Measurements from ENCODE around the gene FRMD4B.

FRMD4B gene

DNA sequence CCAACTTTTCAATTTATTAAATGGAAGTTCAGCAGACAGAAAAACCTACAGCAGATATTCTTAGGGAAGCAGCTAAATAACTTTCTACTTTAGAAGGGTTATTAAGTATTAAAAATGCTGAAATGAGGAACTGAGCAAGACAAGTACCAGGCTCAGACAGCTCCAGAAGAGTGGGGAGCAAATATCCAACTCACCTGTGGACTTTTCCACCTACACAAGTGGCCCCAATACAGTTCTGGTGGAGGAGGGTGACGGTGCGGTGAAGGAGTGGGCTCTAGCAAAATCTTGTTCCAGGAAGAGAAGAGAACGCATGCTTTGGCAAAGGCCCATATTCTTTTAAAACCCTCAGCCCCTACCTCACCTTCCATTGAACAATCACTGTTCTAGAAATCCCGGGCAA, 133.7 kb downstream of the FRMD4B start:
- Histone ChIP-seq H3K9me3 (replicated peaks; ENCODE audit: low read length) (no peaks in the 10 kb centered on the region), H3K27me3 (ENCODE audit: control insufficient read depth, insufficient read depth, low read length) (peaks cover 14% of the 10 kb centered on the region), H3K4me2 (ENCODE audit: low read length) (no peak overlapping the region), H3K4me1 (ENCODE audit: control insufficient read depth, insufficient read depth, low read length) (no peaks in the 10 kb centered on the region), H3K9ac (ENCODE audit: low read depth, low read length) (no peak overlapping the region), H3K36me3 (ENCODE audit: insufficient read depth, low read length) (no peaks in the 10 kb centered on the region), H3K4me3 (ENCODE audit: low read length) (no peak overlapping the region)

DNA sequence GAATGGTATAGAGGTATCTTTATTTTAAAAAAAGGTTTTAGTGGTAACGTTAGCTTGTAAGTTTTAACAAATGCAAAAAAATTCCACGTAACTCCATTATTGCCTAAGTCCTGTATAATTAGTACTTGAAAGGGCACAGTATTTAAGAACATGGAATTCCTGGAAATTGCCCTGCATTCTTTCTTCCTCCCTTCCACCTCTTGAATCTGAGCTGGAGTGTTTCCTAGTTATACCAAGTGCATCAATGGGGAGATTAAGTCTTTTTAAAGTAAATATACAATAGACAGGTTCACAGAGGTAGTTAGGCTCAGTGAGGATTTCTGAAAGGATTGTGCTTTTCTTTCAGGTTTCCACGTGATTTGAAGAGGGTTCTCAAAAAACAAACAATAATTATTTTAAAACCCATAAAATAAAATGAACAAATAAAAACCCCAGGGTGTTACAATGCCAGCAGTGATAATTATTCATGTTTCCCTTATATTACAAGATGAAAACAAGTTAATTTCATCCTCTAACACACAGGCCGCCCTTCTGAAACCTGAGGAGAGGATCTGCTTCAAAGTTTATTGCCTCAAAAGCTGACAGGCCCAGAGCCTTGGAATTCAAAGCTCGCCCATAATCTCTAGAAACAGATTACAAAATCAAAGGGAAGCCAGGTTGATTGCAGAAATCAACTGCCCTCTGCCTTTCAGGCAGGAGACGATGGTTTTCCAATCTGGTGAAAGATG, 134.6 kb downstream of the FRMD4B start:
- no peak overlapping the region for H3K9ac ChIP-seq (ENCODE audit: low read depth, low read length)
- no peak overlapping the region for H3K4me3 ChIP-seq (ENCODE audit: low read length)
- H3K9me3 ChIP-seq (replicated peaks; ENCODE audit: low read length) = no peaks in the 10 kb centered on the region
- H3K27me3 ChIP-seq (ENCODE audit: control insufficient read depth, insufficient read depth, low read length) = peaks cover 19% of the 10 kb centered on the region
- H3K4me2 ChIP-seq (ENCODE audit: low read length) = no peak overlapping the region
- no peaks in the 10 kb centered on the region for H3K36me3 ChIP-seq (ENCODE audit: insufficient read depth, low read length)
- H3K4me1 ChIP-seq (ENCODE audit: control insufficient read depth, insufficient read depth, low read length) = no peaks in the 10 kb centered on the region

DNA sequence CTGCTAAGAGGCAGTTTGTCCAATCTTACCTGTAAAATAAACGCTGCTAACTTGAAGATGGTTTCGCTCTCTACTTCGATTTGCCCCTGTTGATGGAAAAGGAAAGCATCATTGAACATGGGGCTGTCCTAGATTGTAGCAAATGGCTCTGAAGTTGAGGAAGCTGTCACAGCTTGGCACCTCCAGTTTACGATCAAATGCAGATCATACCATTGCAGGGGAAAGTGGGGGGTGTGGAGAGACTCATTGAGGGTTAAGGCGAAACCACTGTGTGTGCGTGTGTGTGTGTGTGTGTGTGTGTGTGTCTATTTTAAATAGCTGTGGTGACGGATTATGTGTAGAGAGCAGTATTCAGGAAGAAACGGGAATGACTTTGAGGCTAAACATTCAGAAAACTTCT, 135.9 kb downstream of the FRMD4B start:
- Histone ChIP-seq H3K4me1 (ENCODE audit: control insufficient read depth, insufficient read depth, low read length) (no peaks in the 10 kb centered on the region), H3K36me3 (ENCODE audit: insufficient read depth, low read length) (no peaks in the 10 kb centered on the region), H3K9ac (ENCODE audit: low read depth, low read length) (no peak overlapping the region), H3K27me3 (ENCODE audit: control insufficient read depth, insufficient read depth, low read length) (peaks cover 19% of the 10 kb centered on the region), H3K9me3 (replicated peaks; ENCODE audit: low read length) (no peaks in the 10 kb centered on the region), H3K4me2 (ENCODE audit: low read length) (no peak overlapping the region), H3K4me3 (ENCODE audit: low read length) (no peak overlapping the region)

DNA sequence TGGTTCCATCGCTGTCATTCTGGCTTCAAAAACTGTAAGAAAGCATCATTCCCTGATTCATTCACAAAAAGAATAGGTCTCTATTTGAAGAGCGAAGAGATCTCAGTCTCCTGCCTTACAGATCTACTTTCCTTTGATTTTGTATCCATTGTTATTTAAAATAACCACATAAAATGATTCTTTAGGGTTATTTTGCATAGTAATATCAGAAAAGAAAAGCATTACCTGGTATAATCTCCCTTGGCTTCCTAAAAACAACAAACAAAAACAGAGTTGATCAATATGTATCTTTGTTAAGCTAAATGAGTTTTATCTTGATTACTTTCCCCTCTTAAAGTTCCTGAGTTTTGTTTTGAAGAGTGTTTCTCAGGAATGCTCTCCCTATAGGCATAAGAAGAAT, 136.9 kb downstream of the FRMD4B start:
- peaks cover 14% of the 10 kb centered on the region for H3K27me3 ChIP-seq (ENCODE audit: control insufficient read depth, insufficient read depth, low read length)
- no peak overlapping the region for H3K9ac ChIP-seq (ENCODE audit: low read depth, low read length)
- no peaks in the 10 kb centered on the region for H3K4me1 ChIP-seq (ENCODE audit: control insufficient read depth, insufficient read depth, low read length)
- H3K4me3 ChIP-seq (ENCODE audit: low read length) = no peak overlapping the region
- H3K36me3 ChIP-seq (ENCODE audit: insufficient read depth, low read length) = no peaks in the 10 kb centered on the region
- no peak overlapping the region for H3K4me2 ChIP-seq (ENCODE audit: low read length)
- no peaks in the 10 kb centered on the region for H3K9me3 ChIP-seq (replicated peaks; ENCODE audit: low read length)

DNA sequence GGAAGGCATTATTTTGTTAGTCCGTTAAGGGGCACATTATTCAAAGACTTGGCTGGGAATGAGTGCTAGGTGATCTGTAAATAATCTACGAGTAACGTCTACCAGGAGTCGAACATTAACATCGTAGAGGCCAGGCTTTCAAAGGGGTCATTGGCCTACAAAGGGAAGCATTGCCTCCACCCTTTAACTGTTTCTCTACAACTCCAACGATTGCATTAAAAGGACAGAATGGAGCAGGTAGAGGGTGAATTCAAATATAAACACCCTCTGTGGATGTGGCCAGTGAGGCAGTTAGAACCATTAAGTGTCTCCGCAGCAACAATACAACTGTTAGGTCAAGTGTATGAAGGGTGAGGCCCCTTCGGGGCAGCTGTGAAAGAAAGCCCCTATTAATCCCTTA, 137.5 kb downstream of the FRMD4B start:
- no peak overlapping the region for H3K4me2 ChIP-seq (ENCODE audit: low read length)
- no peaks in the 10 kb centered on the region for H3K36me3 ChIP-seq (ENCODE audit: insufficient read depth, low read length)
- no peak overlapping the region for H3K9ac ChIP-seq (ENCODE audit: low read depth, low read length)
- H3K4me1 ChIP-seq (ENCODE audit: control insufficient read depth, insufficient read depth, low read length) = no peaks in the 10 kb centered on the region
- H3K9me3 ChIP-seq (replicated peaks; ENCODE audit: low read length) = no peaks in the 10 kb centered on the region
- no peak overlapping the region for H3K4me3 ChIP-seq (ENCODE audit: low read length)
- peaks cover 14% of the 10 kb centered on the region for H3K27me3 ChIP-seq (ENCODE audit: control insufficient read depth, insufficient read depth, low read length)

DNA sequence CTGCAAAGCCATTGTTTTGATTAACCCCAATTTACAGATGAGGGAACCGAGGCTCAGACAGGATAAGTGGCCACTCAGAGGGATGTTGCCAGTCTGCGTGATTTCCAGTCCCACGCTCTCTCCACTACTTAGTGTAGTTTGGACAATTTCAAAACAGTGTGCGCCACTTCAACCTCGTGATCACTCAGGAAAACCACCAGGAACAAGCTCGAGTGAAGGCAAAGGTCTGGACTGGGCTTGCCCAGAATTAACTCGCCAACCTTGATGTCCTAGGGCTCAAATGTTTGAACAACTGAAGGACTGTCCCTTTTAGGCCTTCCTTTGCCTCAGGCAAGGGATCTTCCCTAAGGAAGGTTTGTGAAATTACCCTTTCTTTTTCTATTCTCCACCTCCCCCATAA, 139.3 kb downstream of the FRMD4B start:
- H3K4me3 ChIP-seq (ENCODE audit: low read length) = no peak overlapping the region
- H3K36me3 ChIP-seq (ENCODE audit: insufficient read depth, low read length) = no peaks in the 10 kb centered on the region
- H3K9me3 ChIP-seq (replicated peaks; ENCODE audit: low read length) = no peaks in the 10 kb centered on the region
- H3K27me3 ChIP-seq (ENCODE audit: control insufficient read depth, insufficient read depth, low read length) = peaks cover 14% of the 10 kb centered on the region
- no peak overlapping the region for H3K4me2 ChIP-seq (ENCODE audit: low read length)
- no peak overlapping the region for H3K9ac ChIP-seq (ENCODE audit: low read depth, low read length)
- peaks cover 12% of the 10 kb centered on the region for H3K4me1 ChIP-seq (ENCODE audit: control insufficient read depth, insufficient read depth, low read length)

DNA sequence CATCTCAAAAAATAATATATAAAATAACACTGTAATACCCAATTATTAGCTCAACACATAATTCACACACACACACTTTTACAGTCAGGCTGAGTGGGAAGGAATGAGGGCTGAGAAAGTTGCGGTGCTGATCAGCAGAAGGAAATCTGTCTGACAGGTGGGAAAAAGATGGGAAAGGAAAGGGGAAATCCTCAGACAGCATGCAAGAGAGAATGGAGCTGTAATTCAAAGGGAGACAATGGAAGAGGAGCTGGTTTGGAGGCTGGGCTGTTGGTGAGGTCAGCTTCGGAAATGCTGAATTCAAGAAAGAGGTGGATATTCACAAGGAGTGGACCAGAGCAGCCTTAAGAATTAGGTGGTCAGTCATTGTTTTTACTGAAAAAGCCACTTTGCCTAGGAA, 141.8 kb downstream of the FRMD4B start:
- Histone ChIP-seq H3K4me3 (ENCODE audit: low read length) (no peak overlapping the region), H3K4me1 (ENCODE audit: control insufficient read depth, insufficient read depth, low read length) (peaks cover 12% of the 10 kb centered on the region), H3K9ac (ENCODE audit: low read depth, low read length) (no peak overlapping the region), H3K36me3 (ENCODE audit: insufficient read depth, low read length) (no peaks in the 10 kb centered on the region), H3K4me2 (ENCODE audit: low read length) (no peak overlapping the region), H3K9me3 (replicated peaks; ENCODE audit: low read length) (no peaks in the 10 kb centered on the region), H3K27me3 (ENCODE audit: control insufficient read depth, insufficient read depth, low read length) (peaks cover 5% of the 10 kb centered on the region)

DNA sequence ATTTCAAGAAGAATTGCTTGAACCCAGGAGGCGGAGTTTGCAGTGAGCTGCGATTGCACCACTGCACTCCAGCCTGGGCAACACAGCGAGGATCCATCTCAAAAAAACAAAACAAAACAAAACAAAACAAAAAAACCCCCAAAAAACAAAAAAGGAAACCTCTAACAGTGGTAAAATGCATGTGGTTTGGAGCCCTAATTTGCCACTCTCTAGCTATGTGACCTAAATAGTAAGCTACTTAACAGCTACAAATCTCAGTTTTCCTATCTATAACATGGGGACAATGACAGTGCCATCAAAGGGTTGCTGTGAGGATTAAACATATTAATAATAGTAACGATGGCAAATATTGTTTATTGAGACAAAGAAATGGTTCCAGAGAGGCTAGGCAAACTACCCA, 144.1 kb downstream of the FRMD4B start:
- Histone ChIP-seq H3K4me2 (ENCODE audit: low read length) (no peak overlapping the region), H3K4me1 (ENCODE audit: control insufficient read depth, insufficient read depth, low read length) (peaks cover 12% of the 10 kb centered on the region), H3K36me3 (ENCODE audit: insufficient read depth, low read length) (no peaks in the 10 kb centered on the region), H3K27me3 (ENCODE audit: control insufficient read depth, insufficient read depth, low read length) (peaks cover 4% of the 10 kb centered on the region), H3K9me3 (replicated peaks; ENCODE audit: low read length) (no peaks in the 10 kb centered on the region), H3K9ac (ENCODE audit: low read depth, low read length) (no peak overlapping the region), H3K4me3 (ENCODE audit: low read length) (no peak overlapping the region)

DNA sequence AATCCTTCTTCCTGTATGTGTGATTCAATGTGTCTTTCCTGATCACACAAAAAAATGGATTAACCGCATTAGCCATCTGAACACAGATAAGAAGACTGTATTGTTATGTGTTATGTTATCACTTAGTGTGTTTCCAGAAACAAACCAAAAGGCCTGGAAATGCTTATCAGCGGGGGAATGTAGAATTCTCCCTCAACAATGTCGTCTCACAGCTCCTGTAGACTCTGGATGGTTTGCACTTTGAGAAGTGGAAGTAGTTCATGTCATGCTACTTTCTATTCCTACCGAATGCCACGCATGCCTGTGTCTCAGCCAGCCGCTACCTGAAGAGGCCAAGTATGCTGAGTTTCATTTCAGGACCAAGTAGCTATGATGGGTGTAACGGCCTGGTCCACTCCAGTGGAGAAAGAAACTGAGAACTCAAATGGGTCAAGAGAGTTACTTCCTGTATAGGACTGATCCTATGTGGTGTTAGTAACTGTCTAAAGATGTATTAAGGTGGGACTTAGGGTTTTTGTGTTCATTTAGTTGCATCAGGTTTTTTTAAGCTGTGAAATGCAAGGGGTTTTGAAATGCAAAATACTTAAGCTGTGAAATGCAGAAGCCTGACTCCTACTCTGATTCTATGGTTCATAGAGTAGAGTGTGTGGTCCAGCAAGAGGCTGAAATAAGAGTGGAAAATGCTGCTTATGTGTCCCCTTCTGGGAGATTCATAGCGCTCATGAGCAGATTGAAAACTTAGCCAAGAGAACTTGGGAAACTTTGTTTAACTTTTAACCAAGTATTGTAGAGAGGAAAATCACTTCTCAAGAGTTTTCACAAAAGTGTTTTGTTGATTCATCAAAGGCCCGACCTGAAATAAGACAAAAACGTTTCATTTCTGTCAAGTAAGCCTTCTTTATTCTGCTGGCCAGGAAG, 145.0 kb downstream of the FRMD4B start:
- no peak overlapping the region for H3K4me3 ChIP-seq (ENCODE audit: low read length)

DNA sequence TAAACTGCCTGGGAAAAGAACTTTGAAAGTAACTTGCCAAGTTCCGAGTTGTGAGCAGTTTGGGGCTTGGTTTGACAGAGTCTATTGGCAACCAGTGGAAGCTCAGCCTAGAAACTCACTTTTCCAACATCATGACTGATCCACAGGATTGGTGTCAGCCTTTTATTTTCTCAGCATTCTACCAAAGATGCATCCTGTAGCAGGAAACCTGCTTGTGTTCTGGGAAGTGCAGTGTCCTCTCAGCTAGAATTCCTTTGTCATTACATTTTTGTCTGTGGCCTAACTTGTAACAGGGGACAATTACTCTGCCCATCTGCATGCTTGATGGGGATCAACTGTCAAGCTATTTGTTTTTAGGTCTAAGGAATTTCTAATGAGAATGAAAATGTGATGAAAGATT, 146.8 kb downstream of the FRMD4B start:
- no peak overlapping the region for H3K4me3 ChIP-seq (ENCODE audit: low read length)
- peaks cover 12% of the 10 kb centered on the region for H3K4me1 ChIP-seq (ENCODE audit: control insufficient read depth, insufficient read depth, low read length)

More for the DNA sequence above, 145.0 kb downstream of the FRMD4B start:
- Histone ChIP-seq H3K27me3 (ENCODE audit: control insufficient read depth, insufficient read depth, low read length) (no peaks in the 10 kb centered on the region), H3K4me1 (ENCODE audit: control insufficient read depth, insufficient read depth, low read length) (peaks cover 12% of the 10 kb centered on the region), H3K9ac (ENCODE audit: low read depth, low read length) (no peak overlapping the region), H3K36me3 (ENCODE audit: insufficient read depth, low read length) (no peaks in the 10 kb centered on the region), H3K4me2 (ENCODE audit: low read length) (no peak overlapping the region), H3K9me3 (replicated peaks; ENCODE audit: low read length) (no peaks in the 10 kb centered on the region)

DNA sequence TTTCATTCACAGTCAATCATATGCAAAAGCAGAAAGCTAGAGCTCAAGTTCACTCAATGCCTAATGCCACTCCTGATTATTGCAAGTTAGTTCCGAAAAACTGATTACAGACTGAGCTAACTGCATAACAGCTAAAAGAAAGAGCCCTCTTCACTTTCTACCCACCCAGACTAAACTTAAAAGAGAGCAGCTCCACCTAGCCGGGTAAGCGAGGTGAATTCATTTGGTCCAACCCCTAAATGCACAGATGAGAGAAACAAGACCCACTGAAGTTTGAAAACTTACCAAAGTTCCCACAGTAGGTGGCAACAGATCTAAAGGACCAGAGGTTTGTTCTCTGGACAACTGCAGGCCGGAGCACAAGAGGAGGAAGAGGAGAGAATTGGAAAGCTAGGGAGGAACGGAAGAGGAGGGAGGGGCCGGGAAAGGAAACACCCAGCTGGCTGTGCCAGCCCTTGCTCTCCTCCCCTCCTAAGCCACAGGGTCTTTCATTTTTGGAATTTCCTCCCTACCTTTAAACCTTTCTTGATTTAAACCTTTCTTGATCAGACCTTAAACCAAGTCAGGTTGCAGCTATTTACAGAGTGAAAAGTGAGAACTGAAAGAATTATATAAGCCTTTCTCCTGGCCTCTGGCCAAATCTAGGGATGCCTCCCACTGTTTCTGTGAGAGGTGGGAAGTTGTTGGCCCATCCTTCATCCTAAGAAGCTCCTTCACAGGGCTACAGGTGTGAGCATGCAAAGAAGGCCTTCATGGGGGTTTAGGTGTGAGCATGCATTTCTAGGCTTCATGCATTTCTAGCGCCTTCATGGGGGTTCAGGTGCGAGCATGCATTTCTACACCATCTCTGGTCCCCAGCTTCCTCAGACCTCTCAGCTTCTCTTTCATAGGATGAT, 148.8 kb downstream of the FRMD4B start:
- no peaks in the 10 kb centered on the region for H3K9me3 ChIP-seq (replicated peaks; ENCODE audit: low read length)
- peaks cover under 1% of the 10 kb centered on the region for H3K4me1 ChIP-seq (ENCODE audit: control insufficient read depth, insufficient read depth, low read length)
- no peak overlapping the region for H3K9ac ChIP-seq (ENCODE audit: low read depth, low read length)
- H3K4me3 ChIP-seq (ENCODE audit: low read length) = no peak overlapping the region
- no peaks in the 10 kb centered on the region for H3K27me3 ChIP-seq (ENCODE audit: control insufficient read depth, insufficient read depth, low read length)
- no peaks in the 10 kb centered on the region for H3K36me3 ChIP-seq (ENCODE audit: insufficient read depth, low read length)
- H3K4me2 ChIP-seq (ENCODE audit: low read length) = peak overlapping the region; percentile 44

More for the DNA sequence above, 146.8 kb downstream of the FRMD4B start:
- Histone ChIP-seq H3K9ac (ENCODE audit: low read depth, low read length) (no peak overlapping the region), H3K36me3 (ENCODE audit: insufficient read depth, low read length) (no peaks in the 10 kb centered on the region), H3K9me3 (replicated peaks; ENCODE audit: low read length) (no peaks in the 10 kb centered on the region), H3K27me3 (ENCODE audit: control insufficient read depth, insufficient read depth, low read length) (no peaks in the 10 kb centered on the region), H3K4me2 (ENCODE audit: low read length) (no peak overlapping the region)
